ENCODE results near the gene SLC4A5. TPM values are rescaled to one million over a fixed set of nuclear protein-coding genes. Genes with fewer than 3 reads are reported as not detected.

The SLC4A5 gene
- polyA plus RNA-seq, 2 of the 4 experiments (the other 2 are of a cell fraction) = 0.50 to 1.1 TPM

DNA sequence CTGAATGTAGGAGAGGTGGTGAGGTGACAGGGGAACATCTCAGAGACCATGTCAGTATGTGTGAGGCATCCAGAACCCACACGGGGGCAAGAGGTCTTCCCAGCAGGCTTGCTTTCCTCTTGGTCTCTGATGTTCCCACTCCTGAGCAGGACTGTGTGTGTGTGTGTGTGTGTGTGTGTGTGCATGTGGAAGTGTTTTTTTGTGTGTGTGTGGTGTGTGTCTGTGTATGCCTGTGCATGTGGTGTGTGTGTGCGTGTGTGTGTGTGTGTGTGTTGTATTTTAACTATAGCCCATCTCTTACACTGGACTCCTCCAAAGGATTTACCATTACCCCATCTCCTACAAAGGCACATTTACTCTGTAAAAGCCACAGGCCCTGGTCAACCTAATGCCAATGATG, 40.4 kb downstream of the SLC4A5 start:
- TF ChIP-seq FOXS1 (CRISPR knock-in tag; IDR thresholded peaks at IDR 0.05) (no peak), ZSCAN20 (CRISPR knock-in tag; IDR thresholded peaks at IDR 0.05) (no peak), NPAS2 (CRISPR knock-in tag; IDR thresholded peaks at IDR 0.05; ENCODE audit: borderline replicate concordance) (no peak), CEBPB (IDR thresholded peaks at IDR 0.05) (no peak), RAD21 (conservative IDR thresholded peaks at IDR 0.05 in 1 of 2, IDR thresholded peaks at IDR 0.05 in 1 of 2) (no peak), FOSL2 (IDR thresholded peaks at IDR 0.05) (no peak), FOSL2 (CRISPR knock-in tag; IDR thresholded peaks at IDR 0.05) (no peak), ZFP36 (IDR thresholded peaks at IDR 0.05; ENCODE audit: borderline replicate concordance, partially characterized antibody) (no peak), HOXA7 (CRISPR knock-in tag; IDR thresholded peaks at IDR 0.05) (no peak), KDM5A (IDR thresholded peaks at IDR 0.05) (no peak), ZC3H11A (IDR thresholded peaks at IDR 0.05) (no peak), HEYL (CRISPR knock-in tag; IDR thresholded peaks at IDR 0.05) (no peak), POLR2AphosphoS2 (conservative IDR thresholded peaks at IDR 0.05; ENCODE audit: low read length) (no peak), MAFK (IDR thresholded peaks at IDR 0.05; ENCODE audit: partially characterized antibody) (no peak), POLR2A (IDR thresholded peaks at IDR 0.05; ENCODE audit: low read length) (no peak)
- TF ChIP-seq, protein P1, sequence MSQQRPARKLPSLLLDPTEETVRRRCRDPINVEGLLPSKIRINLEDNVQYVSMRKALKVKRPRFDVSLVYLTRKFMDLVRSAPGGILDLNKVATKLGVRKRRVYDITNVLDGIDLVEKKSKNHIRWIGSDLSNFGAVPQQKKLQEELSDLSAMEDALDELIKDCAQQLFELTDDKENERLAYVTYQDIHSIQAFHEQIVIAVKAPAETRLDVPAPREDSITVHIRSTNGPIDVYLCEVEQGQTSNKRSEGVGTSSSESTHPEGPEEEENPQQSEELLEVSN (IDR thresholded peaks at IDR 0.05; ENCODE audit: borderline replicate concordance, low read depth) = no peak
- TF ChIP-seq, protein P2, sequence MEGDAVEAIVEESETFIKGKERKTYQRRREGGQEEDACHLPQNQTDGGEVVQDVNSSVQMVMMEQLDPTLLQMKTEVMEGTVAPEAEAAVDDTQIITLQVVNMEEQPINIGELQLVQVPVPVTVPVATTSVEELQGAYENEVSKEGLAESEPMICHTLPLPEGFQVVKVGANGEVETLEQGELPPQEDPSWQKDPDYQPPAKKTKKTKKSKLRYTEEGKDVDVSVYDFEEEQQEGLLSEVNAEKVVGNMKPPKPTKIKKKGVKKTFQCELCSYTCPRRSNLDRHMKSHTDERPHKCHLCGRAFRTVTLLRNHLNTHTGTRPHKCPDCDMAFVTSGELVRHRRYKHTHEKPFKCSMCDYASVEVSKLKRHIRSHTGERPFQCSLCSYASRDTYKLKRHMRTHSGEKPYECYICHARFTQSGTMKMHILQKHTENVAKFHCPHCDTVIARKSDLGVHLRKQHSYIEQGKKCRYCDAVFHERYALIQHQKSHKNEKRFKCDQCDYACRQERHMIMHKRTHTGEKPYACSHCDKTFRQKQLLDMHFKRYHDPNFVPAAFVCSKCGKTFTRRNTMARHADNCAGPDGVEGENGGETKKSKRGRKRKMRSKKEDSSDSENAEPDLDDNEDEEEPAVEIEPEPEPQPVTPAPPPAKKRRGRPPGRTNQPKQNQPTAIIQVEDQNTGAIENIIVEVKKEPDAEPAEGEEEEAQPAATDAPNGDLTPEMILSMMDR (IDR thresholded peaks at IDR 0.05) = no peak
- TF ChIP-seq, protein P3, sequence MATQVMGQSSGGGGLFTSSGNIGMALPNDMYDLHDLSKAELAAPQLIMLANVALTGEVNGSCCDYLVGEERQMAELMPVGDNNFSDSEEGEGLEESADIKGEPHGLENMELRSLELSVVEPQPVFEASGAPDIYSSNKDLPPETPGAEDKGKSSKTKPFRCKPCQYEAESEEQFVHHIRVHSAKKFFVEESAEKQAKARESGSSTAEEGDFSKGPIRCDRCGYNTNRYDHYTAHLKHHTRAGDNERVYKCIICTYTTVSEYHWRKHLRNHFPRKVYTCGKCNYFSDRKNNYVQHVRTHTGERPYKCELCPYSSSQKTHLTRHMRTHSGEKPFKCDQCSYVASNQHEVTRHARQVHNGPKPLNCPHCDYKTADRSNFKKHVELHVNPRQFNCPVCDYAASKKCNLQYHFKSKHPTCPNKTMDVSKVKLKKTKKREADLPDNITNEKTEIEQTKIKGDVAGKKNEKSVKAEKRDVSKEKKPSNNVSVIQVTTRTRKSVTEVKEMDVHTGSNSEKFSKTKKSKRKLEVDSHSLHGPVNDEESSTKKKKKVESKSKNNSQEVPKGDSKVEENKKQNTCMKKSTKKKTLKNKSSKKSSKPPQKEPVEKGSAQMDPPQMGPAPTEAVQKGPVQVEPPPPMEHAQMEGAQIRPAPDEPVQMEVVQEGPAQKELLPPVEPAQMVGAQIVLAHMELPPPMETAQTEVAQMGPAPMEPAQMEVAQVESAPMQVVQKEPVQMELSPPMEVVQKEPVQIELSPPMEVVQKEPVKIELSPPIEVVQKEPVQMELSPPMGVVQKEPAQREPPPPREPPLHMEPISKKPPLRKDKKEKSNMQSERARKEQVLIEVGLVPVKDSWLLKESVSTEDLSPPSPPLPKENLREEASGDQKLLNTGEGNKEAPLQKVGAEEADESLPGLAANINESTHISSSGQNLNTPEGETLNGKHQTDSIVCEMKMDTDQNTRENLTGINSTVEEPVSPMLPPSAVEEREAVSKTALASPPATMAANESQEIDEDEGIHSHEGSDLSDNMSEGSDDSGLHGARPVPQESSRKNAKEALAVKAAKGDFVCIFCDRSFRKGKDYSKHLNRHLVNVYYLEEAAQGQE (IDR thresholded peaks at IDR 0.05) = no peak
- Histone ChIP-seq H3K4me3 (no peak overlapping the region), H3K27ac (no peak overlapping the region), H3K9me3 (peaks cover 2% of the 10 kb centered on the region; the same call in 1 of the 3 replicates), H3K4me1 (no peaks in the 10 kb centered on the region), H3K4me2 (no peak overlapping the region)
- 44% methylated on average over 2 of the region's 2 CpGs for WGBS (ENCODE audit: missing lambda C conversion rate)
- CTCF ChIA-PET = interaction anchor here (0.7 to 1.9 kb wide), 4 partner anchors 10 to 53 kb away, joined by 3 to 13 read pairs (median 4); no protein-coding TSS in a partner anchor
- ATAC-seq (peak in 1 of 2 experiments; percentile 30; a peak in 1 of 6 replicates), FAIRE-seq (no peak), DNase-seq (ENCODE audit: low read depth in 1 of 2, low spot score in 1 of 2) (no peak)
- POLR2A ChIA-PET = no interaction called here

DNA sequence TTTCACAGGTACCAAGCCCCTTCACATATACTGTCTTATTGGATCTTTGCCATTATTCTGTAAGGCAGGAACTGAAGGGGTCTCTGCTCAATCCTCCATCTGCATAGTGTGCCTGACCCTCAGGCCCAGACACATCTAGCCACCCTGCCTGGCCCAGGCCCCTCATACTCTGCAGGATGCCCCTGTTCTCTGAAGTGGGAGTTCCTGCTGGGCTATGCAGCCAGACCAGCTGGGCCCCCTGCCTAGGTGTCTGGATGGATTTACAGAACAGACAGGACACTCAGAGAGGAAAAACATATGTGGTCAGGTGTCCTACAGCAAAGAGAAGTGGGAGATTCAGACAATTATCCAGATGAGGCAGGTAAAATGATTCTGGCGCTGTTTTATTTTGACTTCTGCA, 42.0 kb downstream of the SLC4A5 start:
- peaks cover 2% of the 10 kb centered on the region; the same call in 1 of the 3 replicates for H3K9me3 ChIP-seq
- no peaks in the 10 kb centered on the region for H3K4me1 ChIP-seq
- ChIA-PET CTCF (interaction anchor here (1.1 to 1.6 kb wide), 2 partner anchors 34 to 51 kb away, joined by 4 read pairs; no protein-coding TSS in a partner anchor), POLR2A (no interaction called here)
- H3K27ac ChIP-seq = no peak overlapping the region
- no peak for FAIRE-seq
- DNase-seq (ENCODE audit: low read depth in 1 of 2, low spot score in 1 of 2) = no peak
- no peak for ATAC-seq
- no peak overlapping the region for H3K4me3 ChIP-seq
- no peak overlapping the region for H3K4me2 ChIP-seq
- WGBS (ENCODE audit: missing lambda C conversion rate) = 97% methylated on average over 1 of the region's 1 CpG
- no peak for TF ChIP-seq HOXB13 (CRISPR knock-in tag; IDR thresholded peaks at IDR 0.05; ENCODE audit: low read depth)
- no peak for TF ChIP-seq KDM5A (IDR thresholded peaks at IDR 0.05)
- no peak for TF ChIP-seq MAZ (IDR thresholded peaks at IDR 0.05; ENCODE audit: borderline replicate concordance, low read depth, low read length)
- TF ChIP-seq, protein P4, sequence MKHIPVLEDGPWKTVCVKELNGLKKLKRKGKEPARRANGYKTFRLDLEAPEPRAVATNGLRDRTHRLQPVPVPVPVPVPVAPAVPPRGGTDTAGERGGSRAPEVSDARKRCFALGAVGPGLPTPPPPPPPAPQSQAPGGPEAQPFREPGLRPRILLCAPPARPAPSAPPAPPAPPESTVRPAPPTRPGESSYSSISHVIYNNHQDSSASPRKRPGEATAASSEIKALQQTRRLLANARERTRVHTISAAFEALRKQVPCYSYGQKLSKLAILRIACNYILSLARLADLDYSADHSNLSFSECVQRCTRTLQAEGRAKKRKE (CRISPR knock-in tag; IDR thresholded peaks at IDR 0.05; ENCODE audit: low read depth) = no peak
- no peak for TF ChIP-seq POLR2A (IDR thresholded peaks at IDR 0.05; ENCODE audit: low read length)
- TF ChIP-seq SMC3 (IDR thresholded peaks at IDR 0.05) = no peak
- TF ChIP-seq CBX8 (IDR thresholded peaks at IDR 0.05) = no peak
- TF ChIP-seq HOXB5 (CRISPR knock-in tag; IDR thresholded peaks at IDR 0.05) = no peak
- TF ChIP-seq, protein P5, sequence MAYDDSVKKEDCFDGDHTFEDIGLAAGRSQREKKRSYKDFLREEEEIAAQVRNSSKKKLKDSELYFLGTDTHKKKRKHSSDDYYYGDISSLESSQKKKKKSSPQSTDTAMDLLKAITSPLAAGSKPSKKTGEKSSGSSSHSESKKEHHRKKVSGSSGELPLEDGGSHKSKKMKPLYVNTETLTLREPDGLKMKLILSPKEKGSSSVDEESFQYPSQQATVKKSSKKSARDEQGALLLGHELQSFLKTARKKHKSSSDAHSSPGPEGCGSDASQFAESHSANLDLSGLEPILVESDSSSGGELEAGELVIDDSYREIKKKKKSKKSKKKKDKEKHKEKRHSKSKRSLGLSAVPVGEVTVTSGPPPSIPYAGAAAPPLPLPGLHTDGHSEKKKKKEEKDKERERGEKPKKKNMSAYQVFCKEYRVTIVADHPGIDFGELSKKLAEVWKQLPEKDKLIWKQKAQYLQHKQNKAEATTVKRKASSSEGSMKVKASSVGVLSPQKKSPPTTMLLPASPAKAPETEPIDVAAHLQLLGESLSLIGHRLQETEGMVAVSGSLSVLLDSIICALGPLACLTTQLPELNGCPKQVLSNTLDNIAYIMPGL (CRISPR knock-in tag; IDR thresholded peaks at IDR 0.05; ENCODE audit: borderline replicate concordance) = no peak
- no peak for TF ChIP-seq HEYL (CRISPR knock-in tag; IDR thresholded peaks at IDR 0.05)
- TF ChIP-seq FOXS1 (CRISPR knock-in tag; IDR thresholded peaks at IDR 0.05) = no peak
- no peak for TF ChIP-seq TFCP2L1 (CRISPR knock-in tag; IDR thresholded peaks at IDR 0.05)
- TF ChIP-seq, protein P6, sequence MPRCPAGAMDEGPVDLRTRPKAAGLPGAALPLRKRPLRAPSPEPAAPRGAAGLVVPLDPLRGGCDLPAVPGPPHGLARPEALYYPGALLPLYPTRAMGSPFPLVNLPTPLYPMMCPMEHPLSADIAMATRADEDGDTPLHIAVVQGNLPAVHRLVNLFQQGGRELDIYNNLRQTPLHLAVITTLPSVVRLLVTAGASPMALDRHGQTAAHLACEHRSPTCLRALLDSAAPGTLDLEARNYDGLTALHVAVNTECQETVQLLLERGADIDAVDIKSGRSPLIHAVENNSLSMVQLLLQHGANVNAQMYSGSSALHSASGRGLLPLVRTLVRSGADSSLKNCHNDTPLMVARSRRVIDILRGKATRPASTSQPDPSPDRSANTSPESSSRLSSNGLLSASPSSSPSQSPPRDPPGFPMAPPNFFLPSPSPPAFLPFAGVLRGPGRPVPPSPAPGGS (IDR thresholded peaks at IDR 0.05) = no peak
- no peak for TF ChIP-seq ZNF302 (CRISPR knock-in tag; IDR thresholded peaks at IDR 0.05)

Measured in A549 (cell line).